ENCODE measurements around the gene GNG12. TPM values are rescaled to one million over a fixed set of nuclear protein-coding genes. Genes with fewer than 3 reads are reported as not detected.

Gene GNG12
- total RNA-seq, 1 donor from 2014 or later = 18.5 TPM

DNA sequence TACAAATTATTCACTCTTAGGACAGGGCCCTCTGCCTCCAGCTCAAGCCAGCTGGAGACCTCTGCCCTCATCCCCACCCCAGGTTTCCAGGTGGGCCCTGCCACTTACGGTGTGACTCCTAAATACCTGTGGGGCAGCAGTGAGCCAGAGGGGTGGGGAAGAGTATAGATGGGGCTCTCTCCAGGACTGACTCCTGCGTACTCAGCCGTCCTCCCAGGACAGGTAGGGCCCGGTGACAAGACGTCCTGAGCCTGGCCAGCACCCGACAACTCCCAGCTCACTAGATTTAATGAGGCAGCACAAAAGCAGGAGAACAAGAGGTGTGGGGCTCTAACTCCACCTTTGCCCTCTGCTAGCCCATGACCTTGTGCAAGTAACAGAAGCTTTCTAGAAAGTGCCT, 16.8 kb downstream of the GNG12 start:
- H3K4me1 Mint-ChIP-seq = no peaks in the 10 kb centered on the region
- H3K36me3 Mint-ChIP-seq (ENCODE audit: low read depth) = peaks cover 3% of the 10 kb centered on the region
- H3K4me3 Mint-ChIP-seq = no peak overlapping the region
- no peak for DNase-seq (ENCODE audit: low read depth, low spot score)
- no peaks in the 10 kb centered on the region for H3K9me3 Mint-ChIP-seq
- no peak overlapping the region for H3K27ac Mint-ChIP-seq (ENCODE audit: unreplicated experiment)
- TF ChIP-seq, protein P1, sequence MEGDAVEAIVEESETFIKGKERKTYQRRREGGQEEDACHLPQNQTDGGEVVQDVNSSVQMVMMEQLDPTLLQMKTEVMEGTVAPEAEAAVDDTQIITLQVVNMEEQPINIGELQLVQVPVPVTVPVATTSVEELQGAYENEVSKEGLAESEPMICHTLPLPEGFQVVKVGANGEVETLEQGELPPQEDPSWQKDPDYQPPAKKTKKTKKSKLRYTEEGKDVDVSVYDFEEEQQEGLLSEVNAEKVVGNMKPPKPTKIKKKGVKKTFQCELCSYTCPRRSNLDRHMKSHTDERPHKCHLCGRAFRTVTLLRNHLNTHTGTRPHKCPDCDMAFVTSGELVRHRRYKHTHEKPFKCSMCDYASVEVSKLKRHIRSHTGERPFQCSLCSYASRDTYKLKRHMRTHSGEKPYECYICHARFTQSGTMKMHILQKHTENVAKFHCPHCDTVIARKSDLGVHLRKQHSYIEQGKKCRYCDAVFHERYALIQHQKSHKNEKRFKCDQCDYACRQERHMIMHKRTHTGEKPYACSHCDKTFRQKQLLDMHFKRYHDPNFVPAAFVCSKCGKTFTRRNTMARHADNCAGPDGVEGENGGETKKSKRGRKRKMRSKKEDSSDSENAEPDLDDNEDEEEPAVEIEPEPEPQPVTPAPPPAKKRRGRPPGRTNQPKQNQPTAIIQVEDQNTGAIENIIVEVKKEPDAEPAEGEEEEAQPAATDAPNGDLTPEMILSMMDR (conservative IDR thresholded peaks at IDR 0.05) = no peak
- no peaks in the 10 kb centered on the region for H3K27me3 Mint-ChIP-seq (ENCODE audit: low read depth)

DNA sequence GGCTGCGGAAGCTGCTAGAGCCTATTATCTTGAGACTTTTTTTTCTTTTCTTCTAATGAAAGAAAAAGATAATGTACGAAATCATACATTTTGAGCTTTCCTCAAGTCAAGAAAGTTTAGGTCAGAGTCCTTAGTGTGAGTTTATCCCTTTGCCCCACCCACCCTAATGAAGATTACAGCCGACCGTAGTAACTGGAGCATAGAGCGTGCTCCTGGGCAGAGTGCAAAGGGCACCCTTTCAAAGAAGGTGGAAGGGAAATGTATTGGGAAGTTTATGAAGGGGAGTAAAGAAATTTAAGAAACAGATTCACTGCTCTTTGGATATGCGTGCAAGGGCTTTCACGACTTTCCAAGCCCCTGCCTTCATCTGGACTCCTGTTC, 17.2 kb downstream of the GNG12 start:
- Mint-ChIP-seq H3K27ac (ENCODE audit: unreplicated experiment) (peak overlapping the region; percentile 29), H3K9me3 (no peaks in the 10 kb centered on the region), H3K4me3 (no peak overlapping the region), H3K27me3 (ENCODE audit: low read depth) (no peaks in the 10 kb centered on the region), H3K4me1 (no peaks in the 10 kb centered on the region), H3K36me3 (ENCODE audit: low read depth) (peaks cover 3% of the 10 kb centered on the region)
- TF ChIP-seq, protein P1 (conservative IDR thresholded peaks at IDR 0.05) = no peak
- DNase-seq (ENCODE audit: low read depth, low spot score) = no peak

DNA sequence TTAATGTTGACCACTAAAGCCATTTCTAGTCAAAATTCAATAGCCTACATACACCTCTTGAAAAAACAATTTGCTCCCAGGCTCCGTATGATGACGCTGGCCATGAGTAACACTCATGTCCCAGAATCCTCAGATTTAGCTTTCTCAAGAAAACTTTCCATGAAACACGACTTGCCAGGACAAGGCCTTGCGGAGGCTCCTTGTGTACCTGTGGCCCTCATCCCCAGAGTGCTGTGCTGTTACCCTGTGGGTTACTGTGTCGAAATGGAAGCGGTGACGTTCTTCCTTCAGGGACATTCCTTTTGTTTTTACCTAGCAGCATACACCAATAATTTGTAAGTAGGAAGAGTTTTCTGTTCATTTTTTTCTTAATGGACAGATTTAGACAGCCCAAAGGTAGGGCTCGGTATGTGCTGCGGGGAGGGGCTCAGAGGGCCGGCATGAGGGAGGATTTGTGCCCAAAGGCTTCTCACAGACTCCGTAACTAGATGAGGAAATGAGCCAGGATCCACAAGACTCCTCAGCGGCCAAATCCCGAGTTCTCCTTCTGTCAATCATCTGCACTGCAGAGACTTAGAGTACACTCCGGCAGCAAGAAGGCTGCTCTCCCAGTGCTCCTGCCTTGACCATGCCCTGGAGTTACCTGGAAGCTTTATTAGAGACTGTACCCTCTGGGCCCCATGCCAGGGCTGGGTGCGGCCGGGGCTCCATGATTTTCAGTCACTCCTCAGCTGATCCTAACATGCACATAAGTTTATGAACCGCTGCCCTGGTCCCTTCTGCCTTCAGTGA, 17.8 kb downstream of the GNG12 start:
- Mint-ChIP-seq H3K9me3 (no peaks in the 10 kb centered on the region), H3K4me1 (no peaks in the 10 kb centered on the region), H3K27me3 (ENCODE audit: low read depth) (no peaks in the 10 kb centered on the region), H3K36me3 (ENCODE audit: low read depth) (peaks cover 3% of the 10 kb centered on the region), H3K27ac (ENCODE audit: unreplicated experiment) (no peak overlapping the region), H3K4me3 (no peak overlapping the region)
- TF ChIP-seq, protein P1 (conservative IDR thresholded peaks at IDR 0.05) = no peak
- DNase-seq (ENCODE audit: low read depth, low spot score) = no peak

DNA sequence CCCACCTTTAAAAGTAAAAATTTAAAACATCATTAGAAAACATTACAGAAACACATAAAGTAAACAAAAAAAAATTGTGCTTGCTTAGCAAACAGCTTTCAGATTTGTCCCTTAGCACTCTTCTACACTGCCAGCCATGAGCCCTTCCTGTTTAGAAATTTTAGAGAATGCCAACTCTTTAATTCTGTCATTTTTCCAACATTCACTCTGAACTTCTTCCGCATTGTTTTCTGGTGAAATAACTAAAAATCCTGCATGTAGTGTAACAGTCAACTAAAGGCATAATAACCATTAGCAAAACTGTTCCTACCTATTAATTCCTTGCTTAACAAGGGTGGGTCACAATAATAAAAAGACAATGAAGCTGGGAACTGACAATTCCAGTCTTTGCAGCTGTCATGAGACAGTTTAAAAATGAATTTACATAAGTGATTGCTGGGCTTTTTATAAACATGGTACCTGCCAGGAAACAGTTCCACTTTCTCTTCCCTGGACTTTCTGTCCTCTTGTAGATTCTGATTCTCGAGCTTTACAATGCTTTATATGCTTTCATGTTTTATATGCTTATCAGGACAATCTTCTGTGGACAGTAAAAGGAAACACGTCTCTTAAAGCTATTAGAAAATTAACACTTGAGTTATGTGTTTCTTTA, 19.0 kb downstream of the GNG12 start:
- peaks cover under 1% of the 10 kb centered on the region for H3K9me3 Mint-ChIP-seq

DNA sequence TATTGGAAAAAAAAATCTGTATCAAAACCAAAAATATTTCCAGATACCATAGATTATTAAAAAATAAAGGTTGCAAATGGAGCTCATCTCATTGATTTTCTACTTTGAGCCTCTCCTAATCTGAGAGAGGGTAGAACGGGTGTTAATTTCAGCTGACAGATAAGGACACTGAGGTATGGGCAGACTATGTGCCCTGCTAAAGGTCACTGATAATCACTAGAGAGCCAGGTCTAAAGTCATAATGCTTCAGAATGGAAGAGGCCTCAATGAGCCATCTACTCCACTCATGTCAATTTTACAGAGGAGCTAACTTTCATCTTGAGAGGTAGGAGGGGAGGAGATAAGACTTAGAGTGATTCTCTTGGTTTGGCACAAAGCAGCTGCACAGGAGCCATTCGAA, 21.0 kb downstream of the GNG12 start:
- no peak overlapping the region for H3K27ac Mint-ChIP-seq (ENCODE audit: unreplicated experiment)
- TF ChIP-seq, protein P1 (conservative IDR thresholded peaks at IDR 0.05) = no peak
- H3K9me3 Mint-ChIP-seq = peaks cover 6% of the 10 kb centered on the region
- no peaks in the 10 kb centered on the region for H3K27me3 Mint-ChIP-seq (ENCODE audit: low read depth)
- H3K36me3 Mint-ChIP-seq (ENCODE audit: low read depth) = peaks cover 6% of the 10 kb centered on the region
- H3K4me3 Mint-ChIP-seq = no peak overlapping the region
- H3K4me1 Mint-ChIP-seq = no peaks in the 10 kb centered on the region
- no peak for DNase-seq (ENCODE audit: low read depth, low spot score)

More for the DNA sequence above, 19.0 kb downstream of the GNG12 start:
- no peaks in the 10 kb centered on the region for H3K27me3 Mint-ChIP-seq (ENCODE audit: low read depth)
- H3K36me3 Mint-ChIP-seq (ENCODE audit: low read depth) = peaks cover 3% of the 10 kb centered on the region
- H3K4me3 Mint-ChIP-seq = no peak overlapping the region
- TF ChIP-seq, protein P1 (conservative IDR thresholded peaks at IDR 0.05) = no peak
- no peak overlapping the region for H3K27ac Mint-ChIP-seq (ENCODE audit: unreplicated experiment)
- DNase-seq (ENCODE audit: low read depth, low spot score) = no peak
- no peaks in the 10 kb centered on the region for H3K4me1 Mint-ChIP-seq

Measured in neural crest cell (in vitro differentiated cells).